DMS 273 treated with DMSO at 0.1 percent for 48 hours (cell line): ENCODE data around the gene PPM1H.
"Not testable (repeated sequence)": the region's sequence is repeated elsewhere in the genome, so short reads cannot be mapped to it uniquely, and the experiment has no call there.

Experiments
- DNase-seq: peaks from one replicate; lab custom pipeline; 2025; lab: John Stamatoyannopoulos, UW

Gene PPM1H

GRCh38 chr12:62947364-62947763 lies 12.4 kb upstream of the PPM1H start:
- DNase-seq: no peak

- no peak for DNase-seq
Measured at GRCh38 chr12:62943779-62944395, 8.9 kb upstream of the PPM1H start.

- DNase-seq: not testable (repeated sequence)
Measured at GRCh38 chr12:62942316-62942715, 7.4 kb upstream of the PPM1H start.

- DNase-seq: no peak
Measured at GRCh38 chr12:62934239-62934798, 631 bp downstream of the PPM1H start.

- DNase-seq: no peak
Measured at GRCh38 chr12:62933602-62934238, 1.2 kb downstream of the PPM1H start.

- DNase-seq: no peak
Measured at GRCh38 chr12:62933220-62933601, 1.7 kb downstream of the PPM1H start.

GRCh38 chr12:62931477-62931876 lies 3.5 kb downstream of the PPM1H start:
- no peak for DNase-seq

GRCh38 chr12:62930546-62931425 lies 4.2 kb downstream of the PPM1H start:
- DNase-seq: no peak

GRCh38 chr12:62928632-62929031 lies 6.3 kb downstream of the PPM1H start:
- no peak for DNase-seq

GRCh38 chr12:62925680-62926079 lies 9.3 kb downstream of the PPM1H start:
- no peak for DNase-seq

- no peak for DNase-seq
Measured at GRCh38 chr12:62924084-62924483, 10.9 kb downstream of the PPM1H start.

- DNase-seq: no peak
Measured at GRCh38 chr12:62922539-62922938, 12.4 kb downstream of the PPM1H start.

- DNase-seq: peak; percentile 86
Measured at GRCh38 chr12:62919838-62920237, 15.1 kb downstream of the PPM1H start.

GRCh38 chr12:62917926-62918325 lies 17.0 kb downstream of the PPM1H start:
- DNase-seq: no peak

GRCh38 chr12:62916632-62917425 lies 18.1 kb downstream of the PPM1H start:
- DNase-seq: no peak

GRCh38 chr12:62915204-62915529 lies 19.8 kb downstream of the PPM1H start:
- DNase-seq: no peak

- no peak for DNase-seq
Measured at GRCh38 chr12:62914443-62915203, 20.3 kb downstream of the PPM1H start.

GRCh38 chr12:62913380-62913779 lies 21.6 kb downstream of the PPM1H start:
- DNase-seq: no peak

- no peak for DNase-seq
Measured at GRCh38 chr12:62912644-62913043, 22.3 kb downstream of the PPM1H start.

- DNase-seq: no peak
Measured at GRCh38 chr12:62911286-62911685, 23.7 kb downstream of the PPM1H start.

- DNase-seq: peak; percentile 20
Measured at GRCh38 chr12:62910549-62911169, 24.3 kb downstream of the PPM1H start.
